ENCODE measurements around the gene GABRG3. TPM values are rescaled to one million over a fixed set of nuclear protein-coding genes. Genes with fewer than 3 reads are reported as not detected.

GABRG3 gene
- total RNA-seq, 1 experiment from 2014 or later = 0.15 TPM

DNA sequence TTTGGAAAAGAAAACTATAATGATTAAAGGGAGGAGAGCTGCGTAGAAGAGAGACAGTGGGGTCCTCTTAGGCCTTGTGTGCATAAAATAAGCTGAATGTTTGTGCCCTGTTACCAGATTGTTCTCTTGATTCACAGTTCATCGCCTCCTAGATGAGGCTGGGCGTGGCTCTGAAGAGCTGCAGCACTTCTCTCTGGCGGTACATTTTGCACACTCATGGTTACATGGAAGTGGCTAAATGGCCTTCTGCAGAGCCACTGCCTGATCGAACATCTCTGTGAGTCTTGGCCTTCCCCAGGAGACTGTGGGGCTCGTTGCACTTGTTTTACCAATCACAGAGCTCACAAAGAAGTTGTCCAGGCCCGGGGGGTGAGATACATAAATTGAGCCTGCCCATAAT is 208.8 kb downstream of the GABRG3 start:
- Histone ChIP-seq H3K9ac (ENCODE audit: extremely low read depth, insufficient read length, low read length) (no peak overlapping the region), H2BK20ac (ENCODE audit: low read depth, low read length, poor library complexity, severe bottlenecking) (no peak overlapping the region), H4K5ac (ENCODE audit: insufficient read length, low read depth, low read length) (no peak overlapping the region), H2BK120ac (ENCODE audit: low read depth, low read length, poor library complexity, severe bottlenecking) (no peak overlapping the region), H3K14ac (ENCODE audit: insufficient read depth, low read length) (no peak overlapping the region; the same call in 1 of the 2 replicates), H3K27ac (ENCODE audit: insufficient read length, low read depth, low read length) (no peak overlapping the region), H3T11ph (ENCODE audit: low read length) (no peak overlapping the region), H3K23me2 (ENCODE audit: insufficient read length, low read depth, low read length, poor library complexity, severe bottlenecking) (no peaks in the 10 kb centered on the region), H3K4me2 (ENCODE audit: insufficient read depth, insufficient read length, low read length) (no peak overlapping the region), H3K4ac (ENCODE audit: low read depth, low read length) (no peak overlapping the region), H2AFZ (ENCODE audit: low read length) (no peak overlapping the region), H4K8ac (replicated peaks; ENCODE audit: insufficient read length, low read depth, low read length) (no peak overlapping the region), H4K20me1 (ENCODE audit: control insufficient read depth, insufficient read depth, insufficient read length) (no peaks in the 10 kb centered on the region), H3K56ac (ENCODE audit: insufficient read length, low read depth, low read length) (no peak overlapping the region), H2BK12ac (ENCODE audit: insufficient read length, low read depth, low read length) (no peak overlapping the region), H3K9me3 (ENCODE audit: control insufficient read depth, low read depth, low read length) (peaks cover 16% of the 10 kb centered on the region), H3K27me3 (ENCODE audit: insufficient read depth, low read length) (no peaks in the 10 kb centered on the region), H2BK15ac (ENCODE audit: low read depth, low read length) (no peak overlapping the region), H3K18ac (ENCODE audit: insufficient read length, low read depth, low read length) (no peak overlapping the region), H2AK5ac (ENCODE audit: insufficient read length, low read length) (no peak overlapping the region), H3K79me1 (ENCODE audit: insufficient read depth, low read depth, low read length, poor library complexity, severe bottlenecking) (no peaks in the 10 kb centered on the region), H3K4me1 (ENCODE audit: insufficient read depth, low read length) (no peaks in the 10 kb centered on the region; the same call in 1 of the 2 replicates), H3K79me2 (ENCODE audit: insufficient read depth, low read length) (no peaks in the 10 kb centered on the region), H4K91ac (ENCODE audit: insufficient read length, low read depth, low read length) (no peak overlapping the region), H3K23ac (ENCODE audit: insufficient read length, low read depth, low read length) (no peak overlapping the region), H2BK5ac (ENCODE audit: insufficient read length, low read length) (no peak overlapping the region)
- WGBS (ENCODE audit: extremely low coverage, insufficient read length, low lambda C conversion rate) = no CpG with 5 or more reads among the region's 7 CpGs
- peaks cover 18 to 29% (median 20%) of the 10 kb centered on the region in 3 experiments for H3K36me3 Mint-ChIP-seq (ENCODE audit: insufficient read depth in 1 of 3, low read depth in 3 of 3)
- TF ChIP-seq, protein P1, sequence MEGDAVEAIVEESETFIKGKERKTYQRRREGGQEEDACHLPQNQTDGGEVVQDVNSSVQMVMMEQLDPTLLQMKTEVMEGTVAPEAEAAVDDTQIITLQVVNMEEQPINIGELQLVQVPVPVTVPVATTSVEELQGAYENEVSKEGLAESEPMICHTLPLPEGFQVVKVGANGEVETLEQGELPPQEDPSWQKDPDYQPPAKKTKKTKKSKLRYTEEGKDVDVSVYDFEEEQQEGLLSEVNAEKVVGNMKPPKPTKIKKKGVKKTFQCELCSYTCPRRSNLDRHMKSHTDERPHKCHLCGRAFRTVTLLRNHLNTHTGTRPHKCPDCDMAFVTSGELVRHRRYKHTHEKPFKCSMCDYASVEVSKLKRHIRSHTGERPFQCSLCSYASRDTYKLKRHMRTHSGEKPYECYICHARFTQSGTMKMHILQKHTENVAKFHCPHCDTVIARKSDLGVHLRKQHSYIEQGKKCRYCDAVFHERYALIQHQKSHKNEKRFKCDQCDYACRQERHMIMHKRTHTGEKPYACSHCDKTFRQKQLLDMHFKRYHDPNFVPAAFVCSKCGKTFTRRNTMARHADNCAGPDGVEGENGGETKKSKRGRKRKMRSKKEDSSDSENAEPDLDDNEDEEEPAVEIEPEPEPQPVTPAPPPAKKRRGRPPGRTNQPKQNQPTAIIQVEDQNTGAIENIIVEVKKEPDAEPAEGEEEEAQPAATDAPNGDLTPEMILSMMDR (conservative IDR thresholded peaks at IDR 0.05) = no peak
- H3K27ac Mint-ChIP-seq = no peak overlapping the region
- H3K9me3 Mint-ChIP-seq = peaks cover 19 to 23% of the 10 kb centered on the region in 2 experiments
- H3K4me3 Mint-ChIP-seq = no peak overlapping the region
- H3K27me3 Mint-ChIP-seq (ENCODE audit: low read depth) = peaks cover 3% of the 10 kb centered on the region; the same call in 1 of the 2 replicates
- H3K4me1 Mint-ChIP-seq = peaks cover 17 to 27% of the 10 kb centered on the region in 2 experiments
- no peak for DNase-seq
